Upper lobe of left lung (tissue), 4 donors: Measurements from ENCODE around the gene ANKS1B.

ENCODE experiments used
- POLR2A ChIP-seq, 4 donors: fragments of 450-650 bp; IDR thresholded peaks; one replicate each; pipeline ENCODE4 v1.5.1; 2016 to 2017; ENCODE audit warnings: antibody characterized with exemption in 4 of 4, mild to moderate bottlenecking in 2 of 4
- TF ChIP-seq, protein P1 (sequence below), 6 experiments: fragments of 450-650 bp in 4 of 6; fragments of 200-600 bp in 2 of 6; sonication (generic) in 2 of 6; IDR thresholded peaks; one replicate each; pipeline ENCODE4 v1.5.1; 2016 to 2019; ENCODE audit warnings: antibody characterized with exemption in 6 of 6

DNA sequence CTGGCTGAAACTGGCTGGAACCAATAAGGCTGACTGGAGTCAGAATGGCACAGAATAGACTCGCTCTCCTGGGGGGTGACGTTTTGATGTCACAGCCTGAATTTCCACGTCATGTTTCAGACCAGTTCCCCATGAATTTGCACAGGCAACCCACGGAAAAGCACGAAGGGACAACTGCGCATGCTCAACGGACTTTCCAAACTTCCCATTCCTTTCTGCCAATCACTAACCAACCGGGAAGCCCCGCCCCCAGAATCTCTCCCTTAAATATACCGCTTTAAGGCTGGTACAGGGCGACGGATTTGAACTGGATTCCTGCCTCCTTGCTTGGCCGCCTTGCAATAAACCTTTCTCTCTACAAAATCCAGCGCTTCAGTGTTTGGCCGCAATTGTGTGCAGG lies 904.9 kb downstream of the ANKS1B start:
- TF ChIP-seq, protein P1, sequence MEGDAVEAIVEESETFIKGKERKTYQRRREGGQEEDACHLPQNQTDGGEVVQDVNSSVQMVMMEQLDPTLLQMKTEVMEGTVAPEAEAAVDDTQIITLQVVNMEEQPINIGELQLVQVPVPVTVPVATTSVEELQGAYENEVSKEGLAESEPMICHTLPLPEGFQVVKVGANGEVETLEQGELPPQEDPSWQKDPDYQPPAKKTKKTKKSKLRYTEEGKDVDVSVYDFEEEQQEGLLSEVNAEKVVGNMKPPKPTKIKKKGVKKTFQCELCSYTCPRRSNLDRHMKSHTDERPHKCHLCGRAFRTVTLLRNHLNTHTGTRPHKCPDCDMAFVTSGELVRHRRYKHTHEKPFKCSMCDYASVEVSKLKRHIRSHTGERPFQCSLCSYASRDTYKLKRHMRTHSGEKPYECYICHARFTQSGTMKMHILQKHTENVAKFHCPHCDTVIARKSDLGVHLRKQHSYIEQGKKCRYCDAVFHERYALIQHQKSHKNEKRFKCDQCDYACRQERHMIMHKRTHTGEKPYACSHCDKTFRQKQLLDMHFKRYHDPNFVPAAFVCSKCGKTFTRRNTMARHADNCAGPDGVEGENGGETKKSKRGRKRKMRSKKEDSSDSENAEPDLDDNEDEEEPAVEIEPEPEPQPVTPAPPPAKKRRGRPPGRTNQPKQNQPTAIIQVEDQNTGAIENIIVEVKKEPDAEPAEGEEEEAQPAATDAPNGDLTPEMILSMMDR (IDR thresholded peaks at IDR 0.05), result no peak
- TF ChIP-seq POLR2A (IDR thresholded peaks at IDR 0.05), result no peak
